Stimulated activated CD4-positive, alpha-beta T cell treated with anti-CD3 and anti-CD28 coated beads, TNF-alpha, amount 100 ng/mL, for 4 hours (primary cell): ENCODE measurements around the gene ASIC4.

Experiments
- DNase-seq, 3 experiments: peaks; one replicate each; pipeline ENCODE4 v3.0.0-alpha.2; 2020; ENCODE audit warnings: low read depth in 3 of 3

The ASIC4 gene

GRCh38 chr2:219480004-219480403 is 34.3 kb upstream of the ASIC4 start:
- DNase-seq, result no peak

GRCh38 chr2:219482674-219483405 is 31.4 kb upstream of the ASIC4 start:
- DNase-seq, result no peak

GRCh38 chr2:219483451-219484342 is 30.6 kb upstream of the ASIC4 start:
- no peak for DNase-seq

GRCh38 chr2:219484343-219485200 is 29.7 kb upstream of the ASIC4 start:
- no peak for DNase-seq

DNA sequence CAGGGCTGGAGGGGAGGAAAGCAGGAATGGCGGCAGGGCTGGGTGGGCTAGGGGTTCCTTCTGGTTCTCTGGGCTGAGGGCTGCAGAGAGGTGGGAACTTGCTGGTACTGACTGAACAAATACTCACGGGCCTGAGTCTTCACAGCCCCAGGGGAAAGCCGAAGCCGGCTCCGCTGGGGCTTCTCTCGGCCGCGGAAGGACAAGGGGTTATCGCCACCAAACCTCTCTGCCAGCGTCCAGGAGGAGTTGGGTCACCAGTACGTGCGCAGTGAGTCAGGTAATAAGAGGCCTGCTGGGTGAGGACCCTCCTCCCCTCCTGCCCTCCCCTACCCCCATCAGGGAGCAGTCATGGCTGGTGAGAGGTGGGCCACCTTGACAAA is 29.1 kb upstream of the ASIC4 start:
- DNase-seq, result no peak

DNA sequence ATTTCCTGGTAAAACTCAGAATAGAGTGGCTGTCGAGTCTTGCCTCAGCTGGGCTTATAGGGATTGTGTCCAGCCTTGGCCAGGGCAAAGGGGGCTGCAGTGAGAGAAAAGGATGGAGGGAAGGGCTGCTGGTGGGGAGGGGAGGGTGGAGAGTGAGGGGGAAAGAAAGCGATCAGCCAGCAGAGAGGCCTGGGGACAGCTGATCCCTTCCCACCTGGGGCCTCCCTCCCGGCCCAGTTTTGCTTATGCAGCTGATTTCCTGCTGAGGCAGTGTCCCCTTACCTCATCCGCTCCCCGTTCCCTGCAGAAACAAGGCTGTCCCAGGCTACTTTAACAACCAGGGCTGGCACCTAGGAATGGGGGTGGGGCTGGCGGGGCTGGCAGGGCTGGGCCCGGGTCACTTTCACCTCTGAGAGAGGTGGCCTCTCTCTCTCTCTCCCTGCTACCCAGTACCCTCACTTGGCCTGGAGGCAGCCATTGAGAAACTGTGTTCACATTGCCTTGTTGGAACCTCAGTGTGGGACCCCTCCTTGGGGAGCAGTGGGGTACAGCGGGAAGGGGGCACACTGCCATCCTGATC is 27.8 kb upstream of the ASIC4 start:
- no peak for DNase-seq

- no peak for DNase-seq
Observed at GRCh38 chr2:219488149-219488843, 26.0 kb upstream of the ASIC4 start.

- DNase-seq, result no peak
Observed at GRCh38 chr2:219488844-219489194, 25.5 kb upstream of the ASIC4 start.

GRCh38 chr2:219489315-219489714 is 25.0 kb upstream of the ASIC4 start:
- DNase-seq, result no peak

GRCh38 chr2:219490186-219490585 is 24.1 kb upstream of the ASIC4 start:
- DNase-seq, result no peak

DNA sequence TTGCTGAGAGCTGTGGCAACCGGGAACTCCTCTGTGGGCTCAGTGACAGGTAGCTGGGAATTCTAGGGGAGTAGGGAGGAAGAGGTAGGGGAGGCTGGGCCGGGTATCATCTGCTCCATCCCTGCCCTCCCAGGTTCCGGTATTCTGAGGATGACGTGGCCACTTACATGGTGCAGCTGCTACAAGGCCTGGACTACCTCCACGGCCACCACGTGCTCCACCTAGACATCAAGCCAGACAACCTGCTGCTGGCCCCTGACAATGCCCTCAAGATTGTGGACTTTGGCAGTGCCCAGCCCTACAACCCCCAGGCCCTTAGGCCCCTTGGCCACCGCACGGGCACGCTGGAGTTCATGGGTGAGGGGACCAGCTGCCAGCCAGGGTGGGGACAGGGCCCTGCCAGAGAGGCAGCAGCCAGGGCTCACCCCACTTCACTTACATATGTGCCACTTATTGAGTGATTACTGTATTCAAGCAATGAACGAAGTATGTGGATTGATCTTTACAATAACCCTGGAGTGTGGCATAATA is 23.6 kb upstream of the ASIC4 start:
- no peak for DNase-seq

DNA sequence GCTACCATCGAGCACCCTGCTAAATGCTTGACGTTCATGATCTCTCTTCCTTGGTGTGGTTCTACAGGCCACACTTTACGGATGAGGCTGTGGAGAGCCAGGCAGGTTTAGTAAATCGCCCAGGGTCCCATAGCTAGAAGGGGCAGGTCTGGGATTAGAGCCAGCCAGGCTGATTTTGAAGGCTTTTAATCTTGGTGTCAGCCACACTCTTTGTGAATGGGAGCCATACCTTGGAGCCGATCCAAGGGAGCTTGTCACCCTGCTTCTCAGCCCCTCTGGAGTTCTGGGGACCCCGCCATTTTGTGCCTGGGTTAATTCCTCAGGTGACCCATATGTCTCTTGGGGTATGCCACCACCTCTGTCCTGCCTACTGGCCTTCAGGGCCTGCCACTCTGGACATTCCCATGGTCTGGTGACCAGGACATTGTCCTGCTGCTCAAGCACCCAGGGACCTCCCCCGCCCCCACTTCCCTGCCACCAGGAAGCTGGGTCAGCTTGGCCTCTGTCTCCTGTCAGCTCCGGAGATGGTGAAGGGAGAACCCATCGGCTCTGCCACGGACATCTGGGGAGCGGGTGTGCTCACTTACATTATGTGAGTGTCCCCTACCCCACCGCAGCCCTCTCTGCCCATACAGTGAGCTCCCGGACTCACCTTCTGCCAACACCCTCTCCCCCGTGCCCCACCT is 22.9 kb upstream of the ASIC4 start:
- no peak for DNase-seq

- no peak for DNase-seq
Observed at GRCh38 chr2:219492575-219492974, 21.7 kb upstream of the ASIC4 start.

GRCh38 chr2:219493086-219493485 is 21.2 kb upstream of the ASIC4 start:
- no peak for DNase-seq

- no peak for DNase-seq
Observed at GRCh38 chr2:219494952-219495530, 19.2 kb upstream of the ASIC4 start.

GRCh38 chr2:219495531-219496122 is 18.7 kb upstream of the ASIC4 start:
- peak in 2 of 3 experiments; percentile 13 to 26 for DNase-seq

DNA sequence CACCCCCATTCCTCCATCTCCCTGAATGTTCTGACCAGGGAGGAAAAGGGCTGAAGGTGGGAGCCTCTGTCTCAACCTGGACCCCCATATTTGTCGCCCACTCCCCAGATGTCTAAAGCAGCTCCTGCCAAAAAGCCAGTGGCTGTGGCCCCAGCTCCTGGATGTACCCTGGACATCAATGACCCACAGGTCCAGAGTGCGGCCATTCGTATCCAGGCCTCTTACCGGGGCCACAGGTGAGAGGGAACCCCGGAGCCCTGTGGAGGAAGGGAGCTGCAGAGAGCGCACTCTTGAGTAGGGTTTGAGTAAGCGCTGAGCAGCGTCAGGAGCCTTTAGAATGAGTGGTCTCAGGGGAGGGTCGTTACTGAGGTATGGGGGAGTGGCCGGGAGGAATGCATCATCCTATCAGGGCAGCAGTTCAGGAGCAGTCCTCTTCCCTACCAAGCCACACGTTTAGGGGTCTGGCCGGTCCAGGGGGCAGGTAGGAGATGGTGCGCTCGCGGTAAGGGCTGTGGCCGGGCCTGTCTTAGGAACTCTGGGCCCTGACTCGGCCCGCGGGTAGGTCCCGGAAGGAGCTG is 17.9 kb upstream of the ASIC4 start:
- no peak for DNase-seq

DNA sequence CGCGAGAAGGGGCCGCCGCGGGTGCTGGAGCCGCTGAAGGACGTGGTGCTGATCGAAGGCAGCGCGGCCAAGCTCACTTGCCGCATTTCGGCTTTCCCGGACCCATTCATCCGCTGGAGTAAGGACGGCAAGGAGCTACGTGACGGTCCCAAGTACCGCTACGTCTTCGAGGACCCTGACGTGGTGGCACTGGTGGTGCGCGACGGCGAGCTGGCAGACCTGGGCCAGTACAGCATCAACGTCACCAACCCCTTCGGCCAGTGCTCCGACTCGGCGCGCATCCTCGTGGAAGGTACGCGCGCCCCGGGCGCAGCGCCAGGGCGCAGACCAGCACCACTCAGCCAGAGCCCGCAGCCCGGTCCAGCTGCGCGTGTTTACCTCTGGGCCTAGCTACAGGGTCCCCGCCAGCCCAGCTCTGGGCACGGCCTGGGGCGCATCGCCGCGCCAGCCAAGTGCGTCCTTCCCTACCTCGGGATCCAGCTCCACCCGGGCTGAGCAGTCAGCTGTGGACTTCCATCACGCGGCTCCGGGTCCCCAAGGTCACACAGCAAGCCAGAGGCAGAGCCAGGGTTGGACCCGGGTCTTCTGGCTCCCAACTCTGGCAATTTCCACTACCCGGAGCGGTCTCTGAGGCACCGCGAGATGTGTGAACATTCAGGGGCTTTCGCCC is 17.3 kb upstream of the ASIC4 start:
- no peak for DNase-seq
